T-helper 1 cell treated with Interleukin-12 subunit alpha and Interleukin-12 subunit beta and Interleukin-4 antibody, amounts not matched to agents 30 ng/mL and 1 ng/mL, for 36 hours (primary cell): ENCODE measurements around the gene ARHGEF6. TPM values are rescaled to one million over a fixed set of nuclear protein-coding genes. Genes with fewer than 3 reads are reported as not detected.

Source experiments
- intact Hi-C: fragments of 100-400 bp; cut with micrococcal nuclease; formaldehyde crosslinking; loops from one replicate; pipeline ENCODE4 v1.15.1; 2024
- total RNA-seq: library from RNA; stranded (reverse); gene quantifications from 2 replicates; pipeline ENCODE4 v1.2.3, GENCODE V29; 2022

ARHGEF6 gene
- total RNA-seq, 1 donor from 2014 or later: 97.4 TPM

DNA sequence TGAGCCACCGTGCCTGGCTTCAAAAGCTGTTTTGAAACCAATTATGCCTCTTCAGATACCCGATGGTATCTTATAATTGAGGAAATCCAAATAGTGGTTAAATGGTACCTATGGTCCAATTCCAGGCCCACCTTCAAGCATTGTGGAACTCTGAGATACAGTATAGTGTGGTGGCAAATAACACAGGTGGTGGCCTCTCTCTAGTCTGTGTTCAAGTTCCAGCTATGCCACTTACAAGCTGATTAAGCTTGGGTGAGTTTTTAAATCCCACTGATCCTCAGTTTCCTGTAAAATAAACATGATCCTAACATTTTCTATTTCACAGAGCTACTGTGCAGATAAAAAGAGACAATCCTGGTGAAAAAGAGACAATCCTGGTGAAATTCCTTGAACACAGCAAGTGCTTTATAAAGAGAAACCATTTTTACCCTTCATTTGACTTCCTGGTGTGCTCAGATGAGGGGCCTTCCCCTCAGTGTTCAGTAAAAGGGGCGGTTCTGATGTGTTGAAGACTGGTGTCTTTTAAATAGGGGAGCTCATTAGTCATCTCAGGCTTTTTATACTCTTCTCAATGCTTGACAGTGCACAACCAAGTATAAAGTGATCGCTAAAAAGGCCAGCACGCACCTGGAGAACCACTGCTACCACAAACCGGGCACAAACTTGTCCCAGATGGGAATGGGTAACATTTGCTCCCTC lies 163.6 kb downstream of the ARHGEF6 start:
- intact Hi-C loops: no loop called here

Other genes with a start within 250 kb of the ARHGEF6 start
- gene VGLL1, start 248.7 kb downstream of the ARHGEF6 start, total RNA-seq: not detected in 2 replicates
- 241 and 243 TPM in 2 replicates for gene CD40LG, start 132.8 kb downstream of the ARHGEF6 start, total RNA-seq
- 216 and 219 TPM in 2 replicates for gene RBMX, start 99.8 kb upstream of the ARHGEF6 start, total RNA-seq